Measurements from ENCODE around the gene LARP4B. TPM values are rescaled to one million over a fixed set of nuclear protein-coding genes. Genes with fewer than 3 reads are reported as not detected.

Gene LARP4B
- polyA plus RNA-seq, 1 of the 3 experiments (the other 2 are of a cell fraction) = 23.3 TPM

DNA sequence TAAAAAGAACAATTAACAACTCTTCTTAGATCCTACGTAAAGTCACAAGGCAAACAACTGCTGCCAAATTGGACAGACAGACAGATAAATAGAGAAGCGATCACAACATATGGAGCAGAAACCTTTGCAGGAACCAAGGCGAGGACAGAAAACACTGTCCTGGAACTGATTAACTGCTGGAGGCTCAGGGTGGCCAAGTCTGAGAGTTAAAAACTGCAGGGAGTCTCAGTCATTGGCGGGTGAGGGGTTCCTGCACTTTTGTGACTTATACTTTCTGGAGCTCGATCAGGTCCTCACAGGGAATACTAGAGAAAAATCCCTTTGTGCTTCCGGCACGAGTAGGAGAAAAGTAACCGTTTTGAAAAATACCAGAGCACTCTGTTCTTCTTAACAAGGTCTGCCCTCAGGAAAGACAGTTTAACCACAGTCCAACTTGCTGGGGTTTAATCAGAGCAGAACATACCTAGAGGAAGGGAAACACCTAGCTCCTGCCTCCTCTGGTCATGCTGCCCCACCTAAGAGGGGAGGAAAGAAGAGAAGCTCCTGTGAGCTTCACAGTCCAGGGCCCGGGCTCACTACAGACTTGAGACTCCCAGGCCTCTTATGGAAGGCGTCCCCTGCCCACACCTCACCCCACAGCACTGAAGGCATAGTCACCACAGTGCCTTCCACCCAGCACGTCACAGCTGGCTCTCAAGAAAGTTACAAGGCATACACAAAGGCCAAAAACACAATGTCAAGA, 74.9 kb downstream of the LARP4B start:
- Histone ChIP-seq H3F3A (replicated peaks; ENCODE audit: insufficient read depth) (peaks cover 6% of the 10 kb centered on the region), H3K4me1 (ENCODE audit: control insufficient read depth in 1 of 2, insufficient read depth in 2 of 2, low read depth in 1 of 2, low read length in 1 of 2) (peaks cover 0 to 6% of the 10 kb centered on the region in 2 experiments; a peak in 1 of 4 replicates), H3K36me3 (replicated peaks in 1 of 2; ENCODE audit: control insufficient read depth in 1 of 2, insufficient read depth in 2 of 2, low read length in 1 of 2) (peaks cover 48 to 72% of the 10 kb centered on the region in 2 experiments), H3K9ac (no peak overlapping the region), H3K9me3 (no peaks in the 10 kb centered on the region), H3K27me3 (ENCODE audit: insufficient read depth) (no peaks in the 10 kb centered on the region), H4K20me1 (ENCODE audit: insufficient read depth) (peaks cover 2% of the 10 kb centered on the region; the same call in 1 of the 2 replicates), H3K4me3 (ENCODE audit: low read depth in 2 of 2, low read length in 1 of 2) (no peak overlapping the region), H3K9me2 (no peaks in the 10 kb centered on the region), H3K27ac (ENCODE audit: low read depth in 2 of 2, low read length in 1 of 2) (peak overlapping the region in 1 of 2 experiments; percentile 25; a peak in 1 of 4 replicates), H2AFZ (ENCODE audit: low read depth) (no peak overlapping the region), H3K79me2 (ENCODE audit: insufficient read depth) (peaks cover 87% of the 10 kb centered on the region), H3K4me2 (no peak overlapping the region)
- 89% methylated on average over 10 of the region's 11 CpGs for WGBS (ENCODE audit: low lambda C conversion rate)
- POLR2A ChIA-PET = interaction anchor here (0.6 kb wide), 1 partner anchor 583 kb away, joined by 3 read pairs; no protein-coding TSS in a partner anchor
- TF ChIP-seq SIN3A (IDR thresholded peaks at IDR 0.05; ENCODE audit: borderline replicate concordance, low read depth, low read length) (no peak), NRF1 (IDR thresholded peaks at IDR 0.05; ENCODE audit: low read depth, low read length) (no peak), TAF1 (IDR thresholded peaks at IDR 0.05; ENCODE audit: borderline replicate concordance, low read depth, low read length) (no peak), EP300 (IDR thresholded peaks at IDR 0.05; ENCODE audit: borderline replicate concordance in 1 of 2, low read depth in 1 of 2, low read length in 1 of 2) (no peak), YY1 (IDR thresholded peaks at IDR 0.05; ENCODE audit: low read depth) (no peak), GATA2 (CRISPR knock-in tag; IDR thresholded peaks at IDR 0.05) (no peak), RCOR1 (IDR thresholded peaks at IDR 0.05; ENCODE audit: low read length) (no peak), TEAD4 (IDR thresholded peaks at IDR 0.05; ENCODE audit: borderline replicate concordance, insufficient read depth) (no peak), NFIC (IDR thresholded peaks at IDR 0.05; ENCODE audit: borderline replicate concordance) (no peak), TCF12 (IDR thresholded peaks at IDR 0.05) (no peak), GABPA (IDR thresholded peaks at IDR 0.05; ENCODE audit: low read depth) (no peak), ELF1 (IDR thresholded peaks at IDR 0.05) (no peak), FOXJ3 (CRISPR knock-in tag; IDR thresholded peaks at IDR 0.05) (no peak), USF1 (IDR thresholded peaks at IDR 0.05; ENCODE audit: borderline replicate concordance, low read depth) (no peak)
- TF ChIP-seq, protein P1, sequence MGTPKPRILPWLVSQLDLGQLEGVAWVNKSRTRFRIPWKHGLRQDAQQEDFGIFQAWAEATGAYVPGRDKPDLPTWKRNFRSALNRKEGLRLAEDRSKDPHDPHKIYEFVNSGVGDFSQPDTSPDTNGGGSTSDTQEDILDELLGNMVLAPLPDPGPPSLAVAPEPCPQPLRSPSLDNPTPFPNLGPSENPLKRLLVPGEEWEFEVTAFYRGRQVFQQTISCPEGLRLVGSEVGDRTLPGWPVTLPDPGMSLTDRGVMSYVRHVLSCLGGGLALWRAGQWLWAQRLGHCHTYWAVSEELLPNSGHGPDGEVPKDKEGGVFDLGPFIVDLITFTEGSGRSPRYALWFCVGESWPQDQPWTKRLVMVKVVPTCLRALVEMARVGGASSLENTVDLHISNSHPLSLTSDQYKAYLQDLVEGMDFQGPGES (IDR thresholded peaks at IDR 0.05; ENCODE audit: low read depth, low read length) = no peak
- TF ChIP-seq, protein P2, sequence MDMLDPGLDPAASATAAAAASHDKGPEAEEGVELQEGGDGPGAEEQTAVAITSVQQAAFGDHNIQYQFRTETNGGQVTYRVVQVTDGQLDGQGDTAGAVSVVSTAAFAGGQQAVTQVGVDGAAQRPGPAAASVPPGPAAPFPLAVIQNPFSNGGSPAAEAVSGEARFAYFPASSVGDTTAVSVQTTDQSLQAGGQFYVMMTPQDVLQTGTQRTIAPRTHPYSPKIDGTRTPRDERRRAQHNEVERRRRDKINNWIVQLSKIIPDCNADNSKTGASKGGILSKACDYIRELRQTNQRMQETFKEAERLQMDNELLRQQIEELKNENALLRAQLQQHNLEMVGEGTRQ (IDR thresholded peaks at IDR 0.05; ENCODE audit: borderline replicate concordance, low read depth, low read length) = no peak
- CTCF ChIA-PET = interaction anchor here (1.8 kb wide), 1 partner anchor 16 kb away, joined by 6 read pairs; no protein-coding TSS in a partner anchor
- no peak for DNase-seq
